Head of caudate nucleus (tissue), 42 donors: ENCODE measurements around the gene CDKAL1.
"Not testable (repeated sequence)": the region's sequence is repeated elsewhere in the genome, so short reads cannot be mapped to it uniquely, and the experiment has no call there.

Experiments
- DNase-seq, 42 donors: peaks; one replicate each; pipeline versions ENCODE4 v3.0.0 to v3.0.0-alpha.2; 2020 to 2021; ENCODE audit warnings: mixed read lengths in 7 of 42
- intact Hi-C: fragments of 100-400 bp; cut with DNase I; formaldehyde crosslinking; loops from one replicate; pipeline ENCODE4 v1.15.0; 2022

The CDKAL1 gene

DNA sequence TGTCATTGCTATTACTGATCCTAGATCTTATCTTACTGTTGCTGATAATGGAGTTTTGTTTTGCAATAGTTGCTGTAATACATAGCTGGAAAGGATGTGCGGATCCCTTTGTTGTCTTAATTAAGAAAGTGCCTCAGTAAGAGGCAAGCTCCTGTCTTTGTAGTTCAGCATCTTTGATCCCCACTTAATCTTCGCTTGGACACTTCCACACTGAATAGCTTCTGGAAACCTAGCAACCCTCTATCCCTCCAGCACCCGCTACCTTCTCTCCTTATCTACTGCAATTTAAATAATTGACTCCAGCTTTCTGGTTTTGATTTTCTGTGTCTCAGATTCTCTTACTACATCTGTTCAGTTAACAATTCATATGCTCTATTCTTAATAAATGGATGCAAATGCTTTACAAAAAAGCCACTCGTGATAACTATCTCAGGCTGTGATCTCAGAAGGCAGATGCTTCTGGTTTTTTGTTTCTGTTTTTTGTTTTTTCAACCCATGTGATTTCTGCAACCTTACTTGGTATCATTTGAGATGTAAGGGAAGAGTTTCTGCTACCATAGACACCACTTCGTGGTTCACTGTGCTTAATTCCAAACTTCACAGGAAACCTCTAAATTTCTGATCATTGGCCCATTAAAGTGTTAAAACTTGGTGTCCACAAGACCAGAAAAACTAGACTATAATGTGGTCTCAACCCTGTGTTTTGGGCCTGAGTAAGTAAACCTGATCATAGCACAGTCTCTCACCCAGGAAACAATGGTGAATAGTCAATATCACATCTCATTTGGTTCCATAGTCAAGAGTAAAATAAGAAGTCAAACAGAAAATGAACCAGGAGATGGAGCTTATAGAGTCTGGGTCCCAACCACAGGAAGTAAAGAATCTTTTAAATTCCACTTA lies 707.2 kb downstream of the CDKAL1 start:
- no peak for DNase-seq
- intact Hi-C loops = no loop called here

DNA sequence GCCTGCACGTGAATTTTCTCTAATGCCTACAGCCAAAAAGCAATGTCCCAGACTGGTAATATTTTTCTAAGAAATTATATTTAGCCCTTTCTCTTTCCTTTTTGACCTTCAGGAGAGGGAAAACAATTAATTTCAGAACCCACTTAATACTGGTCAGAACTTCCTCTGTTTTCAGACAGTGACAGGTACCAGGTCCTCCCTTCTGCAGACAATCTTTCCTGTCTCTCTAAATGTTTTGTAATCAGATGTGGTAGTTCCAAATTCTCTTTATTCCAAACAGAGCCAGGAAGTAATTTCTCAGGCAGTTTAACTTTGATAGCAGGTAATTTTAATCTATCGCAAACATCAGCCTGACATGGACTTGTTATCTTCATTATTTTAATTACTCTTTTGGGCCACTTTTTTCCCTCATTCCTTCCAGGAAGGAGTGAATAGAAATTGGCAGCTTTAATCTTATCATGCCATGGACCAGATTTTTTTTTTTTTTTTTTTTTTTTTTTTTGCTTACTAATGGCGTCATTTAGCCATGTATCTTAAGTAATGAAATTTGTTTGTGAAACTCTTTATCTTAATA lies 710.7 kb downstream of the CDKAL1 start:
- intact Hi-C loops = no loop called here
- DNase-seq = no peak

DNA sequence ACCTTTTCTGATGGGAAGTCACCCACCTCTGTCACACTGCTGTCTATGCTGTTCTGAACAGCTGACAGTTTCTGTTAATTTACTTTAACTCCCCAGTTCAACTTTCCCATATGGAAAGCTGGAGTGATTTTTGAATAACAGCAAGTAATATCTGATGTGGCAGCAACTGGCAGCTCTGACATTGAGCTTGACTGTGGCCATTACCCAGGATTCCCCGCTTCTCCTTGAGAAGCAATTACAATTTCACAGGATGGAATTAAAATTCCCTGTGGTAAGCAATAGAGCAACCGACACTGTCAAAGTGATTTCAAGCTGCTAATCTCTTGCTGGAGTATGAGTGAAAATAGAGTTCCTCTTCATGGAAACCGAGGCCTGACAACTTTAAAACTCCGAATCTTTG lies 711.2 kb downstream of the CDKAL1 start:
- intact Hi-C loops = no loop called here
- DNase-seq = no peak

DNA sequence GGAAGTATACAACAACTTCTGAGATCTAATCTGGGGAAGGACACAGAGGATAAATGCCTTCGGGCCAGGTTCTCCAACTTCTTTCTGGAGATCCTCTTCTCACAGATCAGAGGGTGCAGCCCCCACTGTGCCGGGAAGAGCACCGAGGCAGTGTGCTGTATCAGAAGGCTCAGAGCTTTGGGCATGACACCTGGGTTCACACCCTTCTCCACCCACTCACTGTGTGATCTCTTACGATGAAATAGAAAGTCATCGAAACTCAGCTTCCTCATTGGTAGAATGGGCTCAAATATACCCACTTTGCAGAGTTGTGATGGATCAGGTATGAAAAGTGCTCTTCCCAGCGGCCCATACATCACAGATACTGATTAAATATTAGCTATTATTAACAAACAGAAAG lies 711.8 kb downstream of the CDKAL1 start:
- intact Hi-C loops = no loop called here
- no peak for DNase-seq

DNA sequence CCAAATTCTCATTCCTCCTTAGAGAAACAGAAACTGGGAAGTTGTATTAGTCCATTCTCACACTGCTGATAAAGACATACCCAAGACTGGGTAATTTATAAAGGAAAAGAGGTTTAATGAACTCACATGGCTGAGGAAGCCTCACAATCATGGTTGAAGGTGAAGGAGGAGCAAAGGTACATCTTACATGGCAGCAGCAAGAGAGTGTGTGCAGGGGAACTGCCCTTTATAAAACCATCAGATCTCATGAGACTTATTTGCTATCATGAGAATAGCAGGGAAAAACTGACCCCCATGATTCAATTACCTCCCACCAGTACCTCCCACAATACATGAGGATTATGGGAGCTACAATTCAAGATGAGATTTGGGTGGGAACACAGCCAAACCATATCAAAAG lies 720.2 kb downstream of the CDKAL1 start:
- intact Hi-C loops, DNase-seq: not testable (repeated sequence)

DNA sequence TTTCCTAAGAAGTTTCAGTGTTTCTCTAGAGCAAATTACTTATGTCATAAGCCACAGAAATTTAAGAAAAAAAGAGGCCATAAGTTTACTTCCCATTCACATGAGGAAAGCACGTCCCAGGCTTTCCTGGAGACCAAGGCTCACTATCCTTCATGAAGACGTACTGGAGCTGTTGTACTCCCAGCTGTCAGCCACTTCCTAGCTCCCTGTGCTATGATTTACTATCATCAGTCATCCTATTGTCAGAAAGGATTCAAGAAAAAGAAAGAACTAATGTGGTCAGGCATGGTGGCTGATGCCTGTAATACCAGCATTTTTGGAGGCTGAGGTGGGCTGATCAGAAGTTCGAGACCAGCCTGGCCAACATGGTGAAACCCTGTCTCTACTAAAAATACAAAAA lies 721.9 kb downstream of the CDKAL1 start:
- intact Hi-C loops = no loop called here
- DNase-seq = no peak

DNA sequence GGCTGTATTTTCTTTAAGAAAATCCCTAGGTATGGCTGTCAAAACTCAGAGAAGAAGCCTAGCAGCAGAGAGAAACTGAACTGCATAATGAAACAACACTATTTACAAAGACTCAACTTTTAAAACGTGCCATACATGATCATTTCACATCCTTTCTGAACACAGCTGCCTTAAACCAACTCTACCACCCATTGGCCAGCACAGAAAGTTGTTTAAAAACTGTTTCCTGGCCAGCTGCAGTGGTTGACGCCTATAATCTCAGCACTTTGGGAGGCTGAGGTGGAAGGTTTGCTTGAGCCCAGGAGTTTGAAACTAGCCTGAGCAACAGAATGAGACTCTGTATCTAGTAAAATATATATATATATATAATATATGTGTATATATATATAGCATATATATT lies 722.9 kb downstream of the CDKAL1 start:
- DNase-seq = no peak
- intact Hi-C loops = no loop called here

DNA sequence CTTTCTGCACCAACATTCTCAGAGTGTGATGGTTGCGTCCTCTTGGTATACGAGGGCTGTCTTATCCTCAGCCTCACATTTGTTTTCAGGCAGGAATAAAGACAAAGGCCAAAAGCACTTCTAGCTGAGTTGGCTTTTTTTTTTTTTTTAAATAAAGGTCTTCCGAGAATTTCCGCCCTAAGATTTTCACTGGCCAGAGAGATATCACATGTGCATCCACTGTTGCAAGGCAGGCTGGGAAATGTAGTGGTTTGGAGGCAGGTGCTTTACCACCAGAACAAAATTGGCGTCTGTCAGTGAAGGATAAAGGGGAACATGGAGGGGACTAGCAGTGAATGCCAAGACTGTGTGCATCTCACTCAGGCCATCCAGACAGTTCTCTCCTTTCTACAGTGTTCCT lies 724.4 kb downstream of the CDKAL1 start:
- DNase-seq = no peak
- intact Hi-C loops = no loop called here

DNA sequence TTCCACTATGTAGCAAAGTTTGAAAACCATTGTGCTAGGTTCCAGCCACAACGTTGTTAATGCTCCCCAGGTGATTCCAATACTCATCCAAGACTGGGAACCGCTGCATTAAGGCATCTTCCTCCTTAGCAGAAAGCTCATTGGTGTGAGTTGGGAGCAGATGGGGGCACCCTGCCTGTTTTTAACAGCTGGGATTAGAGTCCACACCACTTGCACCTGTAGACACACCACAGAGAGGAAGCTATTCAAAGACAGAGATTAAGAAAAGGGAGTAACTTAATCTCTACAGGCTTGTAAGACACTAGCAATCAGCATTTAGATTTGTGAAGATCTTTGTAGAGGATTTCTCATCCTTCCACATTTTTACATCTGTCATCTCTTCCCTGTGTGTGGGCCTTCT lies 725.4 kb downstream of the CDKAL1 start:
- no peak for DNase-seq
- intact Hi-C loops = no loop called here

DNA sequence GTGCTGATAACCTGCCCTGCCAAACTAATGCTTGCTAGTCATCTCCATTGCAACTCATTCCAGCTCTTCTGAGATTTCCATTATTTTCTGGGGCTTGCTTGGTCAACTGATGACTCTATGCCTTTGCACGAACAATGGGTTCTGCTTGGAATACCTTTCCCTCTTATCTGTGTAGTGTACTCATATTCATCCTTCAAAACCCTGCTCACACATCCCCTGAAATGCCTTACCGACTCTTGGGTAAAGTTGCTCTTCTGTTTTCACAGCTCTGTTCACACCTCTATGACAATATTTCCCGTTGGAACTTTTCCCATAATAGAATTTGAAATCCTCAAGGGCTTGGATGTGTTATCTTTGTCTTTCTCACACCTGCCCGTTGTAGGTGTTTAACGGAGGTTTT lies 728.2 kb downstream of the CDKAL1 start:
- intact Hi-C loops = no loop called here
- DNase-seq = no peak

DNA sequence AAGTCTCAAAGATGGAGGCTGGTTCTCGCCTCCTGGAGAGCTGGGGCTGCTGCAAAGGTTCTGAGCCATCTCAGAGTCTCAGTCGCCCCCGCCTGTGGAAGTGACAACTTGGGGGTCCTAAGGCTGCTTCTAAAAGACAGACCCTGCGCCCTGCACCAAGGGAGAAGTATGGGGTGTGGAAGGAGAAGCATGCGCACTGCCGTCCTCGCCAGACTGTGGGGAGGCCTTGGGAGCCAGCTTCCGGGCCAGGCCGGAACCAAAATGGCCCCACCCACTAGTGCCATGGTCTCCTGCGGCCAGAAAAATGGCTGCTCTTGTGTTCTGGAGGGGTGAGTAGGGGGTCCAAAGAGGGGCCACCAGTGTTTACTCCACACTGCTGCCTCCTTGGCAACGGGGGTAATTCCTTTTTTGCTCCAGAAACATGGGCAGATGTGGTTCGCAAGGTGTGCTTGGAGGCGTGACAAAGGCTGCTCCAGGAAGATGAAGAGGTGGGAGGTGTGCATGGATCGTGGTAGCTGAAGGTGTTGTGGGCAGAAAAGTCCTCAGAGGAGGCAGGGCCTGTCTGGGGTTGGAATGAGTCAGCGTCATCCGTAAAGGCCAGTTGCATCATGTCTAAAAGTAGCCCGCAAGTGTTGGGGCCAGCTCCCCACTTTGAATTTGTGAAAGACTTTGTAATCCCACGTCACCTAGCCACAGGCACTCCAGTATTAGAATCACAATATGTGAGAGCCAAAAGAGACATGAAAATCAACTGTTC lies 729.5 kb downstream of the CDKAL1 start:
- DNase-seq = no peak
- intact Hi-C loops = no loop called here

DNA sequence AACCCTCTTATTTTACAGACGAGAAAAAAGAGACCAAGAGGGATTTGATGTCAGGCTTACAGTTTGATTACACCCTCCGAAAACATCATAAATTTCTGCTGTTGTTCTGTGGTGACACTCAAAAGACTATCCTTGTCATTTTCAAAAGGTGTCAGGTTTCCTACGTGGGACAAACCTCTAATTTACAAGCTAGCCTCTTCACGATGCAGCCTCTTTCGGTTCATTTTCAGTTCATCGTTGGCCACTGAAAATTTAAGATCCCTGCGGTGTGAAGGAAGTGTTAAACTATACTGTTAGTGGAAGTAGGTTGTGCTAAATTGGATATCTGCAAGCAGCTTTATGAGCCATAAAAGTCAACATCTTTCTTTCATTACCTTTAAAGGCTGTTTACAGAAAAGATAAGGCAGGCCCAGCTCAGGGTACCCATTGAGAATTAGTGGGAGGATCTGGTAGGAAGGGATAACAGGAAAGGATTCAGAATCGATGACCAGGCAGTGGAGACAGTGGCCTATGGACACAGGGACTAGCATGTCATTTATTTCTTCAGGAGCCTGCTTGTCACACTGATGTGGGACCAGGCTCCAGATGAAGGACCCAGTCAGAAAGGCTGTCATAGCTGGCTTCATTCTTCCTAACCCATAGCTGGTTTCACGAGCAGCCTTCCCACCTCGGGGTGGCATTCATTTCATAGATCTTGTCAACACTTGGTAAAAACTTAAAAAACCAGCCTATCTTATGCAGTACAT lies 730.2 kb downstream of the CDKAL1 start:
- no peak for DNase-seq
- intact Hi-C loops = no loop called here

DNA sequence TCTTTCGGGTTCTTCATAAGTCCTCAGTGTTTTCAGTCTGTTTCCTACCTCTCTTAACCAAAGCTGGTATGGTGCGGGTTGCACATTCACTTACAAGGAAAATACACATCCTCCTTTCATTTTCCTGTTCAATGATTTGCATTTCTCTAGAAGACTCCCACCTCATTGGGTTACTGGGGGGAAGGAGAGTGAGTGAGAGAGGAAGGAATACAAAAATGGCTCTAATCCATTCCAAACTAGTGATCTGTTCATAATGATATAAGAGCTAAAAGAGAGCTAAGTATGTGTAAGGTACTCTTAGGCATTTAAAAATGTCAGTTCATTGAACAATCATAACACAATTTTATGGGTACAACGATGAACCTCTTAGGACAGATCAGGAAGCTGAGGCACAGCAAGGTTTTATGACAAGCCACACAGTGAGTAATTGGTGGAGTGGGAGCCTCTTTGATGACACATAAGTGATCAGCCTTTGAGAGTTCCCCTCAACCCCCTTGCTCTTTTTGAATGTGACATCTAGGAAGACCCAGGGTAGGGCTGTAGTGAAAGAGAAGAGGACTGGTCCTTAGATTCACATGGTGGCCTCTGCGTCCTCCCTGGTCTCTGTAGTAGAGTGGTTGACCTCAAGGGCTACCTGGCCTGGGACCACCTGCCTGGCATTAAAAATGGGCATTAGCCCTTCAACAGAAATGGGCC lies 730.9 kb downstream of the CDKAL1 start:
- no peak for DNase-seq
- intact Hi-C loops = no loop called here

DNA sequence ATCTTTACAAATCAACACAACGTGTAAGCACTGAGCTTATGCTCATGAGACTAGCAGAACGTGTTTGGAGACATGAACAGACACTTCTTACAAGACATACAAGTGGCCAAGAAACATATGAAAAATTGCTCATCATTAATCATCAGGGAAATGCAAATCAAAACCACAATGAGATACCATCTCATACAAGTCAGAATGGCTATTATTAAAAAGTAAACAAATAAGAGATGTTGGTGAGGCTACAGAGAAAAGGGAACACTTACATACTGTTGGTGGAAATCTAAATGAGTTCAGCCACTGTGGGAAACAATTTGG lies 731.4 kb downstream of the CDKAL1 start:
- intact Hi-C loops = no loop called here
- DNase-seq = no peak

DNA sequence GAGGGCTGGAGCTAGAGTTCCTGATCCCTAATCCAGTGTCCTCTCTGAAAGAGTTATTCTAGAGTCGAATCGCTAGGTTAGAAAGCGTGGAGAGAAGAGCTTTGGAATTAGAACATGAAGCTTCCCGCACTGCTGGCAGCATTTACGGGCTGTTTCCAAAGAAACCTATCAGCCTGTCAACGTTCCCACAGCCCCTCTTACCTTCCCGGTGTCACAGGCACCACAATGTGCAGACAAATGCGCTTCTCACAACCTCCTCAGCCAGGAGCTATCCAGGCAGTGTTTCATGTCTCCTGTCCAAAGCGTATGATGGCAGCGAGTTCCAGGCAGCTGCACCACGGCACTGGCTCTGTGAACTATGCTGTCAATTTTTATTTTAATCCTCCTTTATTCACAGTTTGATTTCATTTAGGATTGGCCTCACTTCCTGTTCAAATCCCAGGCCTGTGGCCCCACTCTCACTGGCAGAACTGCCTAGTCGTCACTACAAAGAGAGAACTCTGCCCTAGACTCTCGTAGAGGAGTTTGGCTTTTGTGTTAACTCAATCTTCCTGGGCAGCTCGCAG lies 736.5 kb downstream of the CDKAL1 start:
- DNase-seq = no peak
- intact Hi-C loops = no loop called here

DNA sequence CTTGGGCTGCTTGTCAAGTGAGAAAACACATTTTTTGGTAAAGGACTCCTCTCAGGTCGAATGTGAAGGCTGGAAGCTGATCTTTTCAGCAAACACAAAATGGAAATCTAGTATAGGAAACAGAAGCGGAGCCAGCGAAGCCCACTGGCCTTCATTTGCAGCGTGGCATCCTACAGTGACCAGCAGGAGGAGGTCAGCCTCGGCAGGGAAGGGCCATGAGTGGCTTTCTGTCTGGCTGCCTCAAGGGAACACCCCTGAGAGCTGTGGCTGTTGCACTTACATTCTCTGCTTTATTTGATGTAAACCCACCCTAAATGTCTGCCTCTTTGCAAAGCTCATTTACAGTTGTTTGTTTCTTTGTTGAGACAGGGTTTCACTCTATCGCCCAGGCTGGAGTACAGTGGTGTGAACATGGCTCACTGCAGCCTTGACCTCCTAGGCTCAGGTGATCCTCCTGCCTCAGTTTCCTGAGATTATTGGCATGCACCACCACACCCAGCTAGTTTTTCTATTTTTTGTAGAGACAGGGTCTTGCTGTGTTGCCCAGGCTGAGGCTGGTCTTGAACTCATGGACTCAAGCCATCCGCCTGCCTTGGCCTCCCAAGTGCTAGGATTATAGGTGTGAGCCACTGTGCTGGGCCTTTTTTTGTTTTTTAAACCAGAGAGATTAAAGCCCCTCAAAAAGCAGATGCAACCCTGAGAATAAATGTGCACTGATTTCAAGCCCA lies 737.3 kb downstream of the CDKAL1 start:
- DNase-seq = no peak
- intact Hi-C loops = no loop called here

DNA sequence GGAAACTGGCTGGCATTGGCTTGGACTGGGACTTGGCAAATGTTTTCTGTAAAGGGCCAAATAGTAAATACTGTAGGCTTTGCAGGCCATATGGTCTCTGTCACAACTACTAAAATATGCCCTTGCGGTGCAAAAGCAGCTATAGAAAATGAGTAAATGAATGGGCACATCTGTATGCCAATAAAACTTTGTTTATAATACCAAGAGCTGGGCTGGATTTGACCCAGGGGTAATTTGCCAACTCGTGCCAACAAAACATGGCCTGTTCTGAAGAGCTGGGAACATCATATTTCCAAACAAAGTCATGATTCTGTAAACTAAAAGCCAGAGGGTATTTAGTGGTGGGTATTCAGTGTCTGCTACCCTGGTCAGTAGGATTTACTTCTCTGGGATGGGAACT lies 739.2 kb downstream of the CDKAL1 start:
- intact Hi-C loops = no loop called here
- DNase-seq = no peak

DNA sequence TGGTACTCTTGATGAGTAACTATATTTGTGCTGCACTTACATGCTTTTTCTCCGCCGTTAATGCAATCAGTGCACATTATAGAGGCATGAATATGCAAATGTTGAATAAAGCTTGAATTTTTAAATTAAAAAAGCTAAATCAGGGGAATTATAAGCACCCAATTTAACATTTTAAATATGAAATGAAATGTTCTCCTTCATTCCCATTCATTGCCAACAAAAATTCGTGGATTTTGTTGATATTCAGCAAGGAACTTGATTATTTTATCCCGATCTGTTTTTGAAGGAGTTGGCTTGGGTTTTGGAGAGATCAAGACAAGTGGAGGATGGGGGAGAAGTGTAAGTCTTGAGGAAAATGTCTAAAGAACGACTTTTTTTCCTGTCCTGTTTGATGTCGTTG lies 740.6 kb downstream of the CDKAL1 start:
- intact Hi-C loops = no loop called here
- DNase-seq = no peak
